HL-60 (cell line): Measurements from ENCODE around the gene RAB5IF.

Experiments used
- DNase-seq, 2 experiments: peaks; one replicate each; pipeline ENCODE4 v3.0.0-alpha.2; 2010 to 2020; ENCODE audit warnings: low read depth in 1 of 2, low spot score in 1 of 2
- H3K27ac ChIP-seq: fragments of 250-450 bp; sonication (Bioruptor Pico); replicated peaks from 2 replicates; pipeline ENCODE4 v1.5.1; 2020; ENCODE audit warnings: mild to moderate bottlenecking, moderate library complexity
- H3K27me3 ChIP-seq: fragments of 250-450 bp; sonication (Bioruptor Pico); 2 replicates; pipeline ENCODE4 v1.5.1; 2021; ENCODE audit warnings: mild to moderate bottlenecking, moderate library complexity; ENCODE audit not compliant: insufficient read depth, poor library complexity, severe bottlenecking
- H3K4me3 ChIP-seq: replicated peaks from 2 replicates; pipeline ENCODE4 v1.5.1; 2011; ENCODE audit warnings: mild to moderate bottlenecking, control low read depth, low read length; ENCODE audit not compliant: insufficient read depth
- GABPA ChIP-seq: IDR thresholded peaks from 2 replicates; pipeline ENCODE4 v1.6.1; 2012; ENCODE audit warnings: low read depth
- POLR2AphosphoS5 ChIP-seq: IDR thresholded peaks from 2 replicates; pipeline ENCODE4 v1.6.1; 2012; ENCODE audit warnings: low read depth
- SPI1 ChIP-seq: IDR thresholded peaks from 2 replicates; pipeline ENCODE4 v1.6.1; 2012; ENCODE audit warnings: low read depth, mild to moderate bottlenecking, borderline replicate concordance
- TF ChIP-seq, protein P1 (sequence below): IDR thresholded peaks from one replicate; pipeline ENCODE4 v1.5.1; 2011; ENCODE audit warnings: low read length, control low read depth, inconsistent platforms; ENCODE audit not compliant: insufficient read depth
- TF ChIP-seq, protein P2 (sequence below): IDR thresholded peaks from 2 replicates; pipeline ENCODE4 v1.6.1; 2012; ENCODE audit warnings: low read depth; ENCODE audit not compliant: insufficient replicate concordance

Gene RAB5IF

DNA sequence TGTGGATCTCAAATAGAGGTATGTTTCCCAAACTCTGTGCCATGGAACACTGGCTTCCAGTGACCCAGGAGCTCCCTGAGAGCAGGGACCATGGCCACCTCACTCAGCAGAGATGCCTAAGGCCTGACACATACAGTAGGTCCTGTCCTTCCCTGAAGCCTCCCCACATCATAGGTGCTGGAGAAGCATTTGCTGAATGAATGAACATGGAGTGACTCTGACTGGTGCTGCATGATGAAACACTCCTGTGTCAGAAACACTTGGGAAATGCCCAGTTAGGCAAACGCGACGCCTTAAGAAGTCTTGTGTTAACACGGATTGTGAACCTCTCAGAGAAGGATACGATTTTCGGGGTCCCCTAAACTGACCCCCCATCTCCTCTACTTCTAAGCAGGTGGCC, 26.1 kb downstream of the RAB5IF start:
- no peaks in the 10 kb centered on the region for H3K27me3 ChIP-seq
- TF ChIP-seq GABPA (no peak), SPI1 (no peak), POLR2AphosphoS5 (no peak)
- TF ChIP-seq, protein P1, sequence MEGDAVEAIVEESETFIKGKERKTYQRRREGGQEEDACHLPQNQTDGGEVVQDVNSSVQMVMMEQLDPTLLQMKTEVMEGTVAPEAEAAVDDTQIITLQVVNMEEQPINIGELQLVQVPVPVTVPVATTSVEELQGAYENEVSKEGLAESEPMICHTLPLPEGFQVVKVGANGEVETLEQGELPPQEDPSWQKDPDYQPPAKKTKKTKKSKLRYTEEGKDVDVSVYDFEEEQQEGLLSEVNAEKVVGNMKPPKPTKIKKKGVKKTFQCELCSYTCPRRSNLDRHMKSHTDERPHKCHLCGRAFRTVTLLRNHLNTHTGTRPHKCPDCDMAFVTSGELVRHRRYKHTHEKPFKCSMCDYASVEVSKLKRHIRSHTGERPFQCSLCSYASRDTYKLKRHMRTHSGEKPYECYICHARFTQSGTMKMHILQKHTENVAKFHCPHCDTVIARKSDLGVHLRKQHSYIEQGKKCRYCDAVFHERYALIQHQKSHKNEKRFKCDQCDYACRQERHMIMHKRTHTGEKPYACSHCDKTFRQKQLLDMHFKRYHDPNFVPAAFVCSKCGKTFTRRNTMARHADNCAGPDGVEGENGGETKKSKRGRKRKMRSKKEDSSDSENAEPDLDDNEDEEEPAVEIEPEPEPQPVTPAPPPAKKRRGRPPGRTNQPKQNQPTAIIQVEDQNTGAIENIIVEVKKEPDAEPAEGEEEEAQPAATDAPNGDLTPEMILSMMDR, result no peak
- TF ChIP-seq, protein P2, sequence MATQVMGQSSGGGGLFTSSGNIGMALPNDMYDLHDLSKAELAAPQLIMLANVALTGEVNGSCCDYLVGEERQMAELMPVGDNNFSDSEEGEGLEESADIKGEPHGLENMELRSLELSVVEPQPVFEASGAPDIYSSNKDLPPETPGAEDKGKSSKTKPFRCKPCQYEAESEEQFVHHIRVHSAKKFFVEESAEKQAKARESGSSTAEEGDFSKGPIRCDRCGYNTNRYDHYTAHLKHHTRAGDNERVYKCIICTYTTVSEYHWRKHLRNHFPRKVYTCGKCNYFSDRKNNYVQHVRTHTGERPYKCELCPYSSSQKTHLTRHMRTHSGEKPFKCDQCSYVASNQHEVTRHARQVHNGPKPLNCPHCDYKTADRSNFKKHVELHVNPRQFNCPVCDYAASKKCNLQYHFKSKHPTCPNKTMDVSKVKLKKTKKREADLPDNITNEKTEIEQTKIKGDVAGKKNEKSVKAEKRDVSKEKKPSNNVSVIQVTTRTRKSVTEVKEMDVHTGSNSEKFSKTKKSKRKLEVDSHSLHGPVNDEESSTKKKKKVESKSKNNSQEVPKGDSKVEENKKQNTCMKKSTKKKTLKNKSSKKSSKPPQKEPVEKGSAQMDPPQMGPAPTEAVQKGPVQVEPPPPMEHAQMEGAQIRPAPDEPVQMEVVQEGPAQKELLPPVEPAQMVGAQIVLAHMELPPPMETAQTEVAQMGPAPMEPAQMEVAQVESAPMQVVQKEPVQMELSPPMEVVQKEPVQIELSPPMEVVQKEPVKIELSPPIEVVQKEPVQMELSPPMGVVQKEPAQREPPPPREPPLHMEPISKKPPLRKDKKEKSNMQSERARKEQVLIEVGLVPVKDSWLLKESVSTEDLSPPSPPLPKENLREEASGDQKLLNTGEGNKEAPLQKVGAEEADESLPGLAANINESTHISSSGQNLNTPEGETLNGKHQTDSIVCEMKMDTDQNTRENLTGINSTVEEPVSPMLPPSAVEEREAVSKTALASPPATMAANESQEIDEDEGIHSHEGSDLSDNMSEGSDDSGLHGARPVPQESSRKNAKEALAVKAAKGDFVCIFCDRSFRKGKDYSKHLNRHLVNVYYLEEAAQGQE, result no peak
- H3K4me3 ChIP-seq, result no peak overlapping the region
- DNase-seq, result peak in 1 of 2 experiments; percentile 68
- peak overlapping the region; percentile 35 for H3K27ac ChIP-seq

DNA sequence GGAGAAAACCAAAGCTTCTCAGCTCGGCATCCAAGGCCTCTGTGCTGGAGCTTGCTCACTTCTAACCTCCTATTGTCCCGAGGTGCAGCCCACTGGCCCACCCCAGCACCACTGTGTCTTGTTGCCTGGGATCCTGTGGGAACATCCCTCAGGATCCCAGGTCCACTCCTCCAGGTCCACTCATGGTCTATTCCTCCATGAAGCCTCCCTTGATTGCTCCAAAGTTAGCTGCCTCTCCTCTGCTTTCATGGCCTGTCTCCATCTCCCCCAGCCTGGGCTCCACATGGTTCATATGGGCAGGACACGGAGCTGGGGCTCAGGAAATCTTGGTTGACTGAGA, 26.5 kb downstream of the RAB5IF start:
- H3K27me3 ChIP-seq, result no peaks in the 10 kb centered on the region
- TF ChIP-seq, protein P2, result no peak
- no peak for TF ChIP-seq POLR2AphosphoS5
- TF ChIP-seq, protein P1, result no peak
- no peak for TF ChIP-seq SPI1
- no peak for TF ChIP-seq GABPA
- no peak for DNase-seq
- peak overlapping the region; percentile 35 for H3K27ac ChIP-seq
- H3K4me3 ChIP-seq, result no peak overlapping the region

DNA sequence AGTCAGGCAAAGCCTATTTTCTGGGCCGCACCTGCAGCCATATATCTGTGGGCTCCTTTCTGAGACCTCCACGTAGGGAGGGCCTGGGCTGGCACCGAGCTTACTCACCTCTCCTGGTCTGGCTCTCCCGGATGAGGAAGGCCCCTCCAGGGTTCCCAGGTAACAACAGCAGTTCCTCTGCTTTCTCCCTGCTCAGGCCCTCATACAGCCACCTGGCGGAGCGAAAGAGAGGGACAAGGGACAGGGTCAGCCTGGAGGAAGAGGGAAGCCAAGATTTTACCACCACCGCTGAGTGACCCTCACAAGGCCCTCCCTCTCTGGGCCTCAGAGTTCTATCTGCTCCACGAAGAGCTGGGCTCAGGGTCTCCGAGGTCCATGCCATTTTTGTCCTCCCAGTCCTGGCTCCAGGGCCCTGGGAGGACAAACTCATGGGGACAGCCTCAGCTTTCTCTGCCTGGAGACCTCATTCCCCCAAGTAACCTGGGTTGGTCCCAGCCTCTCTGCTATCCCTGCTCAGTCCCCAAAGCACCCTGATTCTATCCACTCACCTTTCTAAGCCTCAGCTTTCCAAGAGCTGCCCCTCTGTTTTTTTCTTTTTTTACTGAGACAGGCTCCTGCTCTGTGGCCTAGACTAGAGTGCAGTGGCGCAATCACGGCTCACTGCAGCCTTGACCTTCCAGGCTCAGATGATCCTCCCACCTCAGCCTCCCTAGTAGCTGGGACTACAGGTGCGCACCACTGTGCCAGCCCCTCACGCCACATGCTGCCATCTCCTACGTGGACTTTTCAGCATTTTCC, 27.1 kb downstream of the RAB5IF start:
- no peak for DNase-seq
- H3K4me3 ChIP-seq, result no peak overlapping the region
- TF ChIP-seq GABPA (no peak), POLR2AphosphoS5 (no peak)
- TF ChIP-seq, protein P2, result no peak
- no peaks in the 10 kb centered on the region for H3K27me3 ChIP-seq
- H3K27ac ChIP-seq, result no peak overlapping the region
